HG02759 (cell line): Measurements from ENCODE around the gene PIP5K1B.

Experiments used
- ATAC-seq: cut with Tn5 transposase; IDR thresholded peaks from one replicate; pipeline ENCODE4 v1.9.1; 2021; ENCODE audit warnings: mild to moderate bottlenecking, moderate library complexity; ENCODE audit not compliant: unreplicated experiment

Gene PIP5K1B

DNA sequence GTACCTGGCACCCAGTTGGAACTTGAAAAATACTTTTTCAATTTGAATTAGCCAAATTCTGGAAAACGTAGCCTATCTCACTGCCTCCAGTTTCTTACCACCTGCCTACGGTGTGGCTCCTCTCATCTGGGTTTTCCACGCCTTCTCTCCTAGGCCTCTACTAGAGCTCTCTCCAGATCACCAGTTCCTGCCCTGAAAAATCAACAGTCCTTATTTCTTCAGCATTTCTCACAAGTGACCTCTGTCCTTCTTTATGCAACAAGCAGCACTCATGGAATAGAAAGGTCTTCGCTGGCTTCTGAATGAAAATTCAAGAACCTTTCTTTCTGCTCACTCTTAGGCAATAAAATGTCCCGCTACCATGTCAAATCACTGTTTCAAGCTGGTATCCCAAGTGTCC is 64.8 kb downstream of the PIP5K1B start:
- ATAC-seq = no peak

DNA sequence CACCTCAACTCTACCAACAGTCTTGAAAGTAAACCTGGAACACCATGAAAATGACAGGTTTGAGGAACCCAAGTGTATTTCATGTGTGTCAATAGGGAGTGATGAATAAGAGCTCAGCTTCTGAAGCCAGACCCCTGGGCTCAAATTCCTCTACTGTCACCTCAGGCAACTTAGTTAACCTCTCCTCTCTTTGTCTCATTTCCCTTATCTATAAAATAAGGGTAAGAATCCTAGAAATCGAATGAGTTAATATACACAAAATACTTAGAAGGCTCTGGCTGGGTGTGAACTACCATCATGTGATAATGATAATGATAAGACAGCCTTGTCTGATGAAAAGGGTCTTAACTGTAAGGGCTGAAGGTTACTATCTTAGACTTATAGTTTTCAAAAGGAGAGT is 66.3 kb downstream of the PIP5K1B start:
- ATAC-seq = no peak

DNA sequence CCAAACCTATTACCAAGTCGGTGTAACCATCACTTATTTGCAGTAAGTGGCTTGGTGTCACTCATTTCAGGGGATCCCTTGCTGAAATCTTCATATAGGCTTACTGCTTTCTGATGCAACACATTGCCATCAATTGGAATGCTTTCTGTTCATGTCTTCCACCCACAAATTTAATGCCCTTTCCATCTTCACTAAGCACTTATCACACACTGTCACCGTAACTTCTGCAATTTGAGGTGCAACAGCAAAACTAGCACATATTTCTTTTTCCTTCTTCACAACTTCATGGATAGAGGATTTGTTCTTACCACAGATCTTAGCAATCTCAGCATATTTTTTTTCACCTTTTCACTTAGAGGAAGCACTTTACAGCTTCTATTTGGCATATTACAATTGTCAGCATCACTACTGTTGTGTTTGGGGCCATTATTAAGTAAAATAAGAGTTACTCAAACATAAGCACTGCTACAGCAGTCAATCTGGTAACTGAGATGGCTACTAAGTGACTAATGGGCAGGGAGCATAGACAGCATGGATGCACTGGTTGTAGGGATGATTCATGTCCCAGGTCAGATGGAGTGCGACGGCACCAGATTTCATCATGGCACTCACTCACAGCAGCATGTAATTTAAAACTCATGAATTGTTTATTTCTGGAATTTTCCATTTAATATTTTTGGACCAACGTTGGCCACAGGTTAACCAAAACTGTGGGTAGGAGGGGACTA is 70.1 kb downstream of the PIP5K1B start:
- no peak for ATAC-seq

DNA sequence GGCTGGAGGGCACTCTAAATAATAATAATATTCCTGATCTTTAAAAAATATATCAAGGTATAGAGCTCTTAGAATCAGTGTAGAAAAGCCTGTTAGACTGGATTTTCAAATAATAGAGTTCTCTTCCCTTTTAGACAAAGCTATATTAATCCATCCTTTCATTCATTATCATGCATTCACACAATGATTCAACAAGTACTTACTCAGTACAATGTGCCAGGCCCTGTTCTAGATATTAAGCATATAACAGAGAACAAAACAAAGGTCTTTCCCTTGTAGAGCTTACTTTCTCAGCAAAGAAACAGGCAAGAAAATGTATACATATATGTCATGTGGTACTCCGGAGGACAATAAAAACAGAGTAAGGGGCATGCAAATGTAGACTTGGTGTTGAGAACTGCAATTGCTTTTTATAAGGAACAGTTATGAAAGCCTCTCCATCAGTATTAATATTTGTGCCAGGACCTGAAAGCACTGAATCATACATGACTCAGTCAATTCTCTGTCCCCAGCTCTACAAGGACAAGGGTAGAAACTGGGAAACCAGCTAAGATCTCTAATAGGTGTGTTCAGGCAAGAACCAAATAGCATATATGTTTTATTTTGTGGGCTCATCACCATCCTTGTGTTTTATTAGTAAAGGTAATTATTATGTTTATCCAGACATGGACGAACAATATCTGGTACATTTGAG is 72.2 kb downstream of the PIP5K1B start:
- no peak for ATAC-seq

DNA sequence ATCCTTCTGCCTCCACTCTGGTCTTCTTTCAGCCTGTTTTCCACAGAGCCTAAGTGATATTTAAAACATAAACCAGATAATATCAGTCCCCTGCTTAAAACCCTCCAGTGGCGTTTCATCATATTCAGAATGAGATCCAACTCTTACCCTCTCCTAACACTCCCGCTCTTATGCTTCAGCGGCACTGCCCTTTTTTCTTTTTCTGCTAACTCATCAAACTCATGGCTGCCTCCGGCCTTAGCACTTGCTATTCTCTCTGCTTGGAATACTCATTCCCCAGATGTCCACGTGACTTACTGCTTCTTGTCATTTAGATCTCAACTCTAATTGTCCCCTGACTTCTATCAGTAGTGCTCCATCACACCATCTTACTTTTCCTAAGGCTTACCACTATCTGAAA is 73.6 kb downstream of the PIP5K1B start:
- no peak for ATAC-seq

DNA sequence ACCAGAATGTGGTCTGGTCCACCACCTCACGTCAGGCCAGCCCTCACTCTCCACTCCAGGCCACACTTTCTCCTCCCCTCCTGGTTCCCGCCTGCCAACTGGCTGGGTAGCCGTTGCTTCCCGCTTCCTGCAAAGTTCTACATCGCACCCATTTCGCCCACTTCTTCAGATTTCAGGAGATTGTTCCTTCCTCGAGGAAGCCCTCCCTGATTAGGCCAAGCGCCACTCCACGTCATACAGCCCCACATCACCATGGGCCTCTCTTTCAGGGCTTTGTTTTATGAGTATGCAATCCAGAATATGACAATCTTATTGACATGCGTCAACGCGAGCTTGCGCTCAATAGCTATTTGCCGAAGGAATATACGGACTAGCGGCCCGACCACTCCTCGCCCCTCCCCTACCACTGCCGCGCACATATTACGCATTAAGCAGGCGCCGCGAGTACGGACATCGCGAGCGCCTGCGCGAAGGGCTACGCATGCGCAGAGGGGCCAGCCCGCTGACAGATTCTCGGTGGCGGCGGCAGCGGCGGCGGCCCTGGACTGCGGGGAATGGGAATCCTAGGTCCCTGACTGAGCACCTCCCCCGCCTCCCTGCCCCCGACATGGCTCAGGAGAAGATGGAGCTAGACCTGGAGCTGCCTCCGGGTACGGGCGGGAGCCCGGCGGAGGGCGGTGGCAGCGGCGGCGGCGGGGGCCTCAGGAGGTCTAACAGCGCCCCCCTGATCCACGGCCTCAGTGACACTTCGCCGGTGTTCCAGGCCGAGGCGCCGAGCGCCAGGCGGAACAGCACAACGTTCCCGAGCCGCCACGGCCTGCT is 74.7 kb downstream of the PIP5K1B start:
- peak; percentile 91 for ATAC-seq

DNA sequence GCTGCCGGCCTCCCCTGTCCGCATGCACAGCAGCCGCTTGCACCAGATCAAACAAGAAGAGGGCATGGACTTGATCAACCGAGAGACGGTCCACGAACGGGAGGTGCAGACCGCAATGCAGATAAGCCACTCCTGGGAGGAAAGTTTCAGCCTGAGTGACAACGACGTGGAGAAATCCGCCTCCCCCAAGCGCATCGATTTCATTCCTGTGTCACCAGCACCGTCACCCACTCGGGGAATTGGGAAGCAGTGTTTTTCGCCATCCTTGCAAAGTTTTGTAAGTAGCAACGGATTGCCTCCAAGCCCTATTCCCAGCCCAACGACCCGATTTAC is 75.3 kb downstream of the PIP5K1B start:
- no peak for ATAC-seq

DNA sequence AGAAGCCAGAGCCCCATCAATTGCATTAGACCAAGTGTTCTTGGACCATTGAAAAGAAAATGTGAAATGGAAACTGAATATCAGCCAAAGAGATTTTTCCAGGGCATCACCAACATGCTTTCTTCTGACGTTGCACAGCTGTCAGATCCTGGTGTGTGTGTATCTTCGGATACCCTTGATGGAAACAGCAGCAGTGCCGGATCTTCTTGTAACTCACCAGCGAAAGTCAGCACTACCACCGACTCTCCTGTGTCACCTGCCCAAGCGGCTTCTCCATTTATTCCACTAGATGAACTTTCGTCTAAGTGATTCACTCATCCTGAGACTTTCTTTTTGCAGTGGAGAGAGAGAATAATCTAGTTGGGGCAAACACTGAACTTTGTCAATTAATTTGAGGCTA is 75.7 kb downstream of the PIP5K1B start:
- no peak for ATAC-seq

DNA sequence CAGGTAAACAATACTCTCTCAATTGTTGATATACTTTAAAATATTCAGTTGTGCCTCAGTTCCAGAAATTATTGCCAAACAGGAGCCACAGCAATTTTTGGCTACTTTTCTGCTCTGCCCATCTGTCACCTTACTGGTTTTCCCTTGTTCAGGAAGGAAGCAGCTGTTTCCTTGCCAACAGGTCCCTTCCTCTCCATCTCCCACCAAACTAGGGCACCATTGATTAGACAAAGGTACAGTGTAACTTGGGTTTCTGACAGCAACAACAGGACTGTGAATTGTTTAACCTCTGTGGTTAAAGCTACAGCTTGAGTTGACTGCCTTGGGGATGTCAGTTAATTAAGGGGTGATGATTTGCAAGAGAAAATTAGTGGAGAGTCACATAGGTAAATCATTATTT is 76.9 kb downstream of the PIP5K1B start:
- no peak for ATAC-seq

DNA sequence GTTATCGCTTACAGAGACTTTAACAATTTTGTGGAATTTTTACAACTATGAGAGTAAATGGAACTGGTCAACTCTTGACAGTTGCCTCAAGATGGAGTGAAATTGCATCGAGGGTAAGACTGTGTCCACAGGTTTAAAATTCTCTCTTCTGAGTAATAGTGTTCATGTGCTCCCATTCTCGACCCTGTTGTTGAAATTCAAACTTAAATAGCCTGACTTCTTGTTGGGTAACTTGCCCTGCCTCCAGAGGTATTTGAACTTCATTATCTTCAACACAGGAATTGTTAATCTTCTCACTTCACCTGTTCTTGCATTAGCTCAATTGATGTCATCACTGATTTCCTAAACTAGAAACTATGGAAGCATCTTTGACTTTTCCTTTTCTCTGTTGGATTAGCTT is 77.5 kb downstream of the PIP5K1B start:
- ATAC-seq = no peak

DNA sequence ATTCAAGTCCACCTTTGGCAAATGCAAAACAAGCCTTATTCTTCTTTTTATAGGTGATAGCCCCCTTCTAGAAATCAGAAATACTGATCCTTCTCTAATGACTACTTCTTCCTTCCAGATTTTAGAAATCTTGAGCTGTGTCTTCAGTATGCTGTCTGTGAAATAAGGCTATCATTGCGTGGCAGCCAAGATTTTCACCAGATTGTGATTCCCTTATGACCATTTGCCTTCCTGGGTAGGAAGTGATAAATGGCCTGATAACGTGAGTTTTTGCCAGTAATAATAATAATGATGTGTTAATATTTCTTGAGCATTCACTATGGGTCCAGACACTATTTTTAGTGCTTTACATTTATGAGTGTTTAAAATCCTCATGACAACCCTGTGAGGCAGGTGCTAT is 80.9 kb downstream of the PIP5K1B start:
- no peak for ATAC-seq

DNA sequence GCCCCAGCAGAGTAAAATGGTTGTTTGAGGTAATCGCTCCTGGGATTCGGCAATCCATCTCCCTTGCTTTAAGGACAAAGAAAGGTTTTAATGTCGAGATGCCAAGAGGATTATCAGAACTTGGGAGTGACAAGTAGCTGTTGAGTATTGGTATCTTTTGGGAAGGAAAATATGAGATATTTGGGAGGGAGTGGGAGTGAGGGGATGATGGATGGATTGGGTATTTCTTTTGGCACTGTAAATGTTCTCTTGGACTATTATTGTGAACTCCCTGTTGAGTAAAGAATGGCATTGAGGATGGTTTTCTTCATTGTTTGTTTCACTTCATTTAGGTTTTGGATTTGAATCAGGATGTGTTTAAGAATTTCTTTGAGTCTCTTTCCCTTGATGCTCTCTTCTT is 86.1 kb downstream of the PIP5K1B start:
- ATAC-seq = no peak

DNA sequence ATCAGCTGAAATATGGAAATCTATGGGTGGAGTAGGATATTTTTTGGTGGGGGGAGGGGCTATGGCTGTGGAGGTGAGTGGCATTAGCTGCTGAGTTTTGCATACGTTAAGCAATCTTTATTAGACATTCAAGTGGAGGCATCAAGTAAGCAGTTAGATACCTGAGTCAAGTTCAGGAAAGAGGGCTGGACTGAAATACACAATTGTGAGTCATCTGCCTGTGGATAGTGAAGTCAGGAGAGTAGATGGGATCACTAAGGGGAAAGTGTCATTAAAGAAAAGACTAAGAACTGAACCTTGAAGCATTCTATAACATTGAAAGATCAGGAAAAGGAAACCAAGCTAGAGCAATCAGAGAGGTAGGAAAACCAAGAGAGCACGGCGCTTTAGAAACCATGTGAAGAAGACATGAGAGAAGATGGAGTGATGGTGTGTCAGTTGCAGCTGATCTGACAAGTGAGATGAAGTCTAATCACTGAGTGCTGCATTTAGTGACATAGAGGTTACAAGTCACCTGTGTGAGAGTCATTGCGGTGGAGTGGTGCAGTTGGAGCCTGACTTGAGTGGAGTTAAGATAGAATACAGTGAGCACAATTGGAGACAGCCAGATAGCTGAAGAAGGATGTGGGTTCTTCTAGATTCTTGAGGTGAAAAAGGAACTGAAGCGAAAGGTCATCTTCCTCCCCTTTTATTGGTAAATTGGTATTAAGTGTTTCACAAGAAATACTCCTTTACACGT is 88.7 kb downstream of the PIP5K1B start:
- peak; percentile 82 for ATAC-seq

DNA sequence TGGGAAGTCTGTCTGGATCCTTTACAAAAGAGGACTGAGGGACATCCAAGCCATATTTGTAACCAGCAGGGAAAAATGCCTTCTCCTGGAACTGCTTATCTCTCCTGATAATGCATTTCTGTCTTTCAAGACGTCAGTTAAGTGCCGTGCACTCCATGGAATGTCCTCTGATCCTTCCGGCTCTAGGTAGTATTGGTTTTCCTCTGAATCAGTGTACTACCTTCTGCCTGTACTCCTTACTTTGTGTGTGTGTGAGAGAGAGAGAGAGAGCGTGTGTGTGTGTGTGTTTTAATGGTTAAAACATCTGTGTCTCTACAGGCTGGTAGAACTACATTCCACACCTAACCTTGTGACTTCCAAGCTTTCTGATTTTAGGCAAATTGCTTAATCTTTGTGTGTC is 89.9 kb downstream of the PIP5K1B start:
- ATAC-seq = no peak

DNA sequence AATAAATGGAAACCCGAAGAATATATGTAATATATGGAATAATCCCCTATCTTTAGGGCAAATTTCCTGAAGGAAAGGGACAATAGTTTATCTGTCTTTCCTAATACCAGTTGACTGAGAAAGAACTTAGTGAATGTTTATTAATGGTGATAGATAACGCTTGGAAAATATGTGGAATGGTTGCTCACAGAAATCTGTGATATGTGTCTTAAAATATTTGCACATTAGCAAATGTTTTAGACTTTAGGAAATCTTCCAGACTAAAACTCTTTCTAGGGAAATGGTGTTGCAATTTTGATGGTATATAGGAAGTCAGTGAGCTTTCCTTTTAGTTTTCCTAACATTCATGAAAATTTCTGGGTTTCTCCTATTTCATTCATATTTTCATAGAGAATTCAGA is 90.4 kb downstream of the PIP5K1B start:
- no peak for ATAC-seq

DNA sequence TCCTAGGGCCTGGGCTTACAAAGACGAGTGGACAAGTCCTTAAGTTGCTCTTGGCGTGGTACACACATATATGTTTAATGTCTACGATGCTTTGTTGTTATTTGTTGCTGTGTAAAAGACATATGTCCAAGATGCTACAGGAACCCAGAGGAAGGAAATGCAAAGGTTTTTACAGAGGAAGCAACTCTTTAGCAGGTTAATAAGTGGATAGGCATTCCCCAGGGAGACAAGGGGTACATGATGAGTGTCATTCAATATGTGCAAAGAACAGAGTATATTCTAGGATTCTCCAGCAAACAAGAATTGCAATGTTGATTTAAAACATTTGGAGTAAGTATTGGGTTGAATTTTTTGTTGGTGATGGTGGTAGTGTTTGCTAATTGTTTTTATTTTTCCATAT is 92.1 kb downstream of the PIP5K1B start:
- no peak for ATAC-seq

DNA sequence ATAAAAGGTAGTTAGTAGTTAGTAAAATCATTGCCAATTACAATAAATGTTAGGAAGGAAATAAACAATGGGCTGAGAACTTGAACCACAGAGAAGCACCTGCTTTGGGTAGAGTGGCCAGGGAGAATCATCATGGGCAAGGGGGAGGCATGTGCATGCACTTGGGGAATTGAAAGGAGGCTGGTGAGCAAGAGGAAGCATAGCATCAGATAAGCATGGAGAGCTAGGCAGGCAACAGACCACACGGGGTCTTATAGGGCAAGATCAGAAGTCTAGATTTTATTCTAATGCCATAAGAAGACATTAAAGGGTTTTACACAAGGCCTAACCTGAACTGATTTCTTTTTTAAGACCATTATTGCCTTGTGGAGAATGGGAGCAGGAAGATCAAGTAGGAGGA is 93.4 kb downstream of the PIP5K1B start:
- ATAC-seq = no peak

DNA sequence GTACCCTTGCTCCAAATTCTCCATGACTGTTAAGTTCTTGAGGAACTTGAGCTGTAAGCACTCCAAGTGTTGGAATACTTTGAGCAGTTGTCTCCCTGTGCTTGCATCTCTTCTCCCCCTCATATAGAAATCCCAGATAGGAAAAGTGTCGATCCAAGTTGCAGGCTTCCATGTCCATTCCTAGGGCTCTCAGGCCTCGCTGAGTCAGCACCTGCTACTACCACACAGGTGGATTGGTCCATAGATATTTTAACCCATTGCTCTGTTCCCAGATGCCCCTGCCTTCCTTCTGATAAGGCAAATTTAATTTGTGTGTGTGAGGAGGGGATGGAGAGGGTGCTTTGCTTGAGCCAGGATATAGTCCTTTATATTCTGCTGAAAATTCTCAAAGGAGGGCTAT is 95.8 kb downstream of the PIP5K1B start:
- ATAC-seq = no peak

DNA sequence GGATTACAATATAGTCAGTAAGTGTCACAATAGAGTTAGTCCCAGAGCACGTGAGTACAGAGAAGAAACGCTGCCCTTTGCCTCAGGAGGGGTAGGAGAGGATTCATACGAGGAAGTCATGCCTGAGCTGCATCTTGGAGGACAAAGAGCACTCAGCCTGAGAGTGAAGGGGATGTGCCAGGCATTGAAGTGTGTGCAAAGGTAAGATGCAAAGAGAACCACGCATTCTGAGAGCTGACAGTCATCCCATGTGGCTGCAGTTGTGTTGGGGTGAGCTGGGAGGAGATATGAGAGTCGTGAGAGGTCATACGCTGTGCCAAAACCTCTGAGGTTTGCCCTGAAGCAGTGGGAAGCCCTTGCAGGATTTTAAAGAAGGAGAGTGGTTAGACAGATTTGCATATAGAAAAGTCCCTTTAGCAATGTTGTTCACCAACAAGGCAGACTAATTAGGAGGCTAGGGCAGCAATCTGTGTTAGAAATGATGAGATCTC is 97.5 kb downstream of the PIP5K1B start:
- ATAC-seq = peak; percentile 98

DNA sequence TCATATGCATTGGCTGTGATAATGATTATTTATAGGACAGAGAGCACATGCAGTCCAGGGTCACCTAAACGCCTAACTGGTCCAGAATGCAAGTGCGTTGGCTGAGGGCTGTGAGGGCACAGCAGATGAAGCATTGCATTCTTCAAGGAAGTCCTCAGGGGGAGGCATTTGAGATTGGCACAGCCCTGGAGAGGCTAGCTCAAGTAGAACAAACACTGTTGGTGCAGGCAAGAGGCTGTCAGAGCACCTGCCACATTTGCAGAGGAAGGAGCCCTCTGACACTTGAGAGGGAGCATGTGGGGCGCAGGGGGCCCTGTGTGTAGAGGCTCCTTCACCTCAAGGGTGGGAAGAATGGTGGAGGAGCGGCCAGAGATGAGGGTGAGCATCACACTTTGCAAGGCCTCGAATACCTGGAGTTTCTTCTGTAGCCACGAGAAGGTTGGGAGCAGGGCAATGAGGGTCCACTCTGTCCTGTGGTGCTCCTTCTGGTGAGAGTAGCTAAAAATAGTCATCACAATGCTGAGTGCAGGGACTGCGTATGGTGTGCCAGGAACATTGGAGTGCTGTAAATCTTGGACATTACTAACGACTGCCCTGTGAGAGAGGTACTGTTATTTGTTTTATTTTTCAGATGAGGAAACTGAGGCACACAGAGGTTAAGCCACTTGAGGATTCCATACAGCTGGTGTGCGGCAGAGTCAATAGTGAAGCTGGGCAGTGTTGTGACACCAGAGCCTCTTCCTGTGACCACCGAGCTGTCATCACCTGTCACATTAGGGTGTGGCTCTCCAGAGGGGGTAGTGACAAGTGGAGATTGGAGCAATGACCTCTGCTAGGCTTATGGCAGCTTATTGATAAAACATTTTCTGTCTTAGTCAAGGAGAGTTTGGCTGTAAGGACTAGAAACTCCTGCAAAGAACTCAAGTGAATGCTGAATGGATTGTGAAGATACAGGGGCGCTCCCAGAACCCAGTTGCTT is 100.2 kb downstream of the PIP5K1B start:
- no peak for ATAC-seq
